Measurements from ENCODE around the gene CCDC102A.

DNA sequence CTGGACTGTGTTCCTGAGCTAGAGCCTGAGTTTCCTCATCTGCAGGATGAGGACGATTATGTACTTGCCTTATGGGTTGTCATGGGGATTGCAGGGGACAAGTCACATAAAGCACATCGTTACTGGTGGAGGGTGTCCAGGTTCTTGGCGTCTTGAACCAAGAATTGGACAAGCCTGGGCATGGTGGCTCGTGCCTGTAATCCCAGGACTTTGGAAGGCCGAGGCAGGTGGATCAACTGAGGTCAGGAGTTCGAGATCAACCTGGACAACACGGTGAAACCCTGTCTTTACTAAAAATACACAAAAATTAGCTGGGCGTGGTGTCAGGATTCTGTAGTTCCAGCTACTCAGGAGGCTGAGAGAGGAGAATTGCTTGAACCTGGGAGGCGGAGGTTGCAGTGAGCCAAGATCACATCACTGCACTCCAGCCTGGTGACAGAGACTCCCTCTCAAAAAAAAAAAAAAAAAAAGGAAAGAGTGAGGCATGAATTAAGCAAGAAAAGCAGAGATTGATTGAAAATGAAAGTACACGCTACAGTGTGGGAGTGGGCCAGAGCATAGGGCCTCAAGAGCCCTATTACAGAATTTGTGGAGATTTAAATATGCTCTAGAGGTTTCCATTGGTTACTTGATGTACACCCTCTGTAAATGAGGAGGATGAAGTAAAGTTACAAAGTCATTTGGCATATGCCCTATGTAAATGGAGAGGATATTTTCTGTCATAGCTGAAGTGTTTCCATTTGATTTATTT is 36.8 kb upstream of the CCDC102A start:
- TF ChIP-seq EZH2 (IDR thresholded peaks at IDR 0.05; ENCODE audit: low read depth), result no peak
- TF ChIP-seq, protein P1, sequence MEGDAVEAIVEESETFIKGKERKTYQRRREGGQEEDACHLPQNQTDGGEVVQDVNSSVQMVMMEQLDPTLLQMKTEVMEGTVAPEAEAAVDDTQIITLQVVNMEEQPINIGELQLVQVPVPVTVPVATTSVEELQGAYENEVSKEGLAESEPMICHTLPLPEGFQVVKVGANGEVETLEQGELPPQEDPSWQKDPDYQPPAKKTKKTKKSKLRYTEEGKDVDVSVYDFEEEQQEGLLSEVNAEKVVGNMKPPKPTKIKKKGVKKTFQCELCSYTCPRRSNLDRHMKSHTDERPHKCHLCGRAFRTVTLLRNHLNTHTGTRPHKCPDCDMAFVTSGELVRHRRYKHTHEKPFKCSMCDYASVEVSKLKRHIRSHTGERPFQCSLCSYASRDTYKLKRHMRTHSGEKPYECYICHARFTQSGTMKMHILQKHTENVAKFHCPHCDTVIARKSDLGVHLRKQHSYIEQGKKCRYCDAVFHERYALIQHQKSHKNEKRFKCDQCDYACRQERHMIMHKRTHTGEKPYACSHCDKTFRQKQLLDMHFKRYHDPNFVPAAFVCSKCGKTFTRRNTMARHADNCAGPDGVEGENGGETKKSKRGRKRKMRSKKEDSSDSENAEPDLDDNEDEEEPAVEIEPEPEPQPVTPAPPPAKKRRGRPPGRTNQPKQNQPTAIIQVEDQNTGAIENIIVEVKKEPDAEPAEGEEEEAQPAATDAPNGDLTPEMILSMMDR (conservative IDR thresholded peaks at IDR 0.05), result no peak
